GM21737 (cell line): ENCODE results near the gene UGP2.

Experiments
- ATAC-seq: cut with Tn5 transposase; IDR thresholded peaks from one replicate; pipeline ENCODE4 v1.9.1; 2021; ENCODE audit warnings: mild to moderate bottlenecking, moderate library complexity; ENCODE audit not compliant: unreplicated experiment

The UGP2 gene

DNA sequence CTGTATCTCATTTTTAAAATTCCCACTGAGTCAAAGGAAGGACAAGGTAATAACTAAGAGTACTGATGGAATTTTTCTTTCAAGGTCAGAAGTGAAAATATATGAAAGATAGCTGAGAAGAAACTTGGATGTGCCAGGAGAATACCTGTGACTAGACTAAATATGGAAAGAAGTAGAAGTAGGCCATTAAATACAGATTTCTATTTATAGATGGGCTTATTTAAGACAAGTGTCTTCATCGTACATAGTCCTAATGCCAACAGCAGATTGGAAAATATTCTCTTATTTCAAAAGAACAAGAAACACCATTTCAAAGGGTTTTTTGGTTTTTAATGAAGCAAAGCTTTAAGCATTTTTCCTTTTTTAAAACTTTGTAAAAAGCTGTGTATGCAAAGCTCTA is 22.0 kb downstream of the UGP2 start:
- no peak for ATAC-seq

DNA sequence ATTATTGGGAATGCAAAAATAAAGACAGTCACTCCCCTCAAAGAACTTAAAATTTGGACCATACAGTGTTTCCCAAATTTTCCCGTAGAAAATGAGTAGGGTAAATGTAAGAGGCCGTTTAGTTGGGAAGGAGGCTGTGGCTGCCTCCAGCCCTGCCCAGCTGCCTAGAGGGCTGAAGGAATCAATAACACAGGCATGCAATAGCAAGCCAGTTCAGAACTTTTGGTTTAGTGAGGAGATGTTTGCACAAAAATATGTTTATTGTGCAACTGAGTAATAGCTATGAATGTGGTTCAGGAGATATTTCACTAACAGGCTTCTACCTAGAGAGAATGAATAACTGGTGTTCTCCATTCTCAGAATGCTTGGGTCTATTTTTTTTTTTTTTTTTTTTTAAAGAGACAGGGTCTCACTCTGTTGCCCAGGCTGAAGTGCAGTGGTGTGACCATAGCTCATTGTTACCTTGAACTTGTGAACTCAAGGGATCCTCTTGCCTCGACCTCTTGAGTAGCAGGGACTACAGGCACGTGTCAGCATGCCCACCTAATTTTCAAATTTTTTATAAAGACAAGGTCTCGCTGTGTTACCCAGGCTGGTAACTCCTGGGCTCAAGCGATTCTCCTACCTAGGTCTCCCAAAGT is 23.6 kb downstream of the UGP2 start:
- no peak for ATAC-seq

DNA sequence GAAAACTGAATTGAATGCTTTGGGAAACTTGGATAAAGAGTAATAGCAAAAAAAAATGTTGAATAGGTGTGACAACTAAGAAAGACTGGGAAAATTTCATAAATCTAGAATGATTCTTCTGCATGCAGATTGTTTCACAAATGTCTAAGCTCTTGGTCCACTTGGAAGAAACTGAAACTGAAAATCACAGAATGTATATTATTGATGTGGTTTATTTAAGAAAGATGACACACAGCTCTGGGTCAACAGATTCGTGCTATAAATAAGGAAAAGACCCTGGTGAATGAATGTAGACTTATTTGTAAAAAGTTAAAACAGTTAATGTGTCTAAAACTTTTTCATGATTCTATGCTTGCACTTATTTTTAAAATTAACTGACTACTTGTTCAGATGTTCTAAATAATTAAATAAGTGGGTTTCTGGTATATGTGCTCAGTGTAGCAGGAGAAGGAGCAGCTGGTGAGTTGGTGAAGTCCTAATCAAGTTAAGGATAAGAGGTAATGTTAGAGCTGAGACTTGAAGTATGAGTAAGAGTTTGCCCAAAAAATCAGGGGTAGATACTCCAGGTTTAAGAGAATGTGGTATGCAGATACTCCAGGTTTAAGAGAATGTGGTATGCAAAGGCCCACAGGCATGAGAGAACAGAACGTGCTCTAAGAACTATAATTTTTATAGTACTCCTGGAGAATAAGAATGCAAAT is 24.5 kb downstream of the UGP2 start:
- no peak for ATAC-seq

DNA sequence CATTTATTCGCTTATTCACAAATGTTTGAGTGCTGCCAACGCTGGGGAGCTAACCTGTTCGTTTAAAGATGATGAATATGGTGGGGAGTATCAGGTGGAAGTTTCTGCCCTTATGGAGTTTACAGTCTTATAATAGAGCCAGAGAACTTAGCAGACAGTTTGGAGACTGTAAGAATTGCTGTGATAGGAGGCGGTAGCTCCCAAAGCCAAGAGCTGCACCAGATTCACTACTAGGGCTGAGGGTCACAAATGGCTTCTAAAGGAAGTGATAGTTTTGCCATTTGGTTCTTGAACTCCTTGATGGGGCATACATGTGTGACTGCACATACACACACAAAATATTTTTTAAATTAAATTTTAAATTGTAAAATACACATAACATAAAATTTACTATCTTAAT is 29.0 kb downstream of the UGP2 start:
- ATAC-seq = no peak

DNA sequence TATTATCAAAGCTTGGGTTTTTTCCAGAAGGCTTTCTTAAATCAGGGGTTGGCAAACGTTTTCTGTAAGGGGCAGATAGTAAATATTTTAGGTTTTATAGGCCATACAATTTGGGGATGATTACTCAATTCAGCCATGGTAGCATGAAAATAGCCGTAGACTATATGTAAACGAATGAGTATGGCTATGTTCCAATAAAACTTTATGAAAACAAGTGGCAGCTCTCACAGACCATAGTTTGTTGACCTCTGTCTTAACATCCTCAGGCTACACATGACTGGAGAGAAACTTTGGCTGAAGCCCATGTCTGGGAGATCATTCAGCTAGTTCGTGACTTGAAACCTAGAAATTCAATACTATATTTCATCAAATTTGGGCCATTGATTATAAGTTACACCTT is 30.2 kb downstream of the UGP2 start:
- no peak for ATAC-seq

DNA sequence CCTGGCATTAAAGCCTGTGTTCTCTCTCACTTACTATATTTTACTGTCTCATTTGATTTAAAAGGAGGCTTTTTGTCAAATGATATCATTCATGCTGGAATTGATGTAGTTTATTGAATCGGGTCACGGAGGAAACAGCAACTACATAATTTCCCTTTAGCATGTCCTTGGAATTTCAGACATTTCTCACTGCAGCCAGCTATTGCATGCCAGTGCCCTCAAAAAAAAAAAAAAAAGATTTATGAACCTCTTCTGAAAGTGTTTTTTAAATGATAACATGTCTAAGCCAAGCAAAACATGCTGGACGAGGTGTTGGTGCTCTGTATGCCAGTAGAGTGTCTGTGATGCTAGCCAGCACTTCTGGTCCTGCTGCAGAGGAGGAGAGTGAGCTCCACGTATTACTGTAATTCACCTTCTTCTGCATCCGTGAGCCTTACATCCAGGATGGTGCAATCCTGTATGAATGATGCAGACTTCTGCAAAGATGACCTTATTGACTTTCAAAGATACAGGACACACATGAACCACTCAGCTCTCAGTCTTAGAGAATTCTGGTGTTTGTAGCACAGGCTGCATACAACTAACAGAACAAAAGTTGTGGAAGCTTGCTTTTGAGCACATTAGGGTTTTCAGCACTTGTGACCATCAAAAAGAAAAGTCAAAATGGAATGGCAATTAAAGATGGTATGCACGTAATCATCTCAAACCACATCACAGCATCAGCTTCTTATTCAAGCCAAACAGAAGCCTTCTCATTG is 31.1 kb downstream of the UGP2 start:
- no peak for ATAC-seq

DNA sequence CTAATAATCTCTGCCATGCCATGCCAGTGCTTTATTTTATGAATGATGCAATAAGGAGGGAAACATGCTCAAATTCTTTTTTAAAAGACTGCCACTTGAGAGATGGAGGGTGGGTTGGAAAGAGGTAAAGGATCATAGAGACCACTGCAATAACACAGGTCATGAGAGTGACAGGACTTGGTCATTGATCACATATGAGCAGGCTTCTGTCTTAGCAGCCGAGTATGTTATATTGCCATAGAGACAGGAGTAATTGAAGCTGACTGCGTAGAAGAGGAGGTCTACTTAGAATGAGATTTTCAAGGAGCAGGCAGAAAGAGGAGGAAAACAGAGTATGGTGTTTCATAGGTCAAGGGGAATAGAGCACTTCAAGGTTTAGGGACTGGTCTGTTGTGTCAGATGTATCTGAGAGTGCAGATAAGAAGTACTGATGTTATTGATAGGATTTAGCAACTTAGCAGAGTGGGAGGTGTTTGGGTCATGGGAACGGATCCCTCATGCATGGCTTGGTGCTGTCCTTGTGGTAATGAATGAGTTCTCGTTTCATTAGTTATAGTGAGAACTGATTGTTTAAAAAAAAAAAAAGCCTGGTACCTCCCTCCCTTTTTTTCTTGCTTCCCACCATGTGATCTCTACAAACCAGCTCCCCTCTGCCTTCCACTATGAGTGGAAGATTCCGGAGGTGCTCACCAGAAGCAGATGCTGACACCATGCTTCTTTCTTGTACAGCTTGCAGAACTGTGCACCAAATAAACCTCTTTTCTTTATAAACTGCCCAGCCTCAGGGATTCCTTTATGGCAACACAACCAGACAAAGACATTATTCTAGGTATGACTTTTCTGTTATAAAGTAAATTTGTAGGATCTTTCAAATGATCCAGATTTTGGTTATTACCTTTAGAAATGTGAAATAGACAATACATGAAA is 32.8 kb downstream of the UGP2 start:
- no peak for ATAC-seq

DNA sequence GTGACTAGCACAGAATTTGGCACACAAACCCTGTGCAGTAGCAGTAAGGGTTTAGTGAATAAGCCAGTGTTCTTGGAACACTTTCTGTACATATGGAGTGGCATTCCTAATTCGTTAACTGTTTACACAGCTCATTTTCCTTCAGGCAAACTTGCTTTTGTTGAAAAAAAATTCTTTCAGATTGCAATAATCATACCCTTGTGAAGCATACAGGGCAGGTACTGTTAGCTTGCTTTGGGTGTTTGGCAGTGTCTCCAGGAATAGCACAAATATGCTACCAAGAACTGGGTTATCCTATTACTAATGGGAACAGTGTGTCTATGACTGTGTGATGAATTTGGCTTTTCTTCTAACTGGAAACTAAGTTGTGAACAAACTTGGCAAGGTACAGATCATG is 33.4 kb downstream of the UGP2 start:
- ATAC-seq = no peak

DNA sequence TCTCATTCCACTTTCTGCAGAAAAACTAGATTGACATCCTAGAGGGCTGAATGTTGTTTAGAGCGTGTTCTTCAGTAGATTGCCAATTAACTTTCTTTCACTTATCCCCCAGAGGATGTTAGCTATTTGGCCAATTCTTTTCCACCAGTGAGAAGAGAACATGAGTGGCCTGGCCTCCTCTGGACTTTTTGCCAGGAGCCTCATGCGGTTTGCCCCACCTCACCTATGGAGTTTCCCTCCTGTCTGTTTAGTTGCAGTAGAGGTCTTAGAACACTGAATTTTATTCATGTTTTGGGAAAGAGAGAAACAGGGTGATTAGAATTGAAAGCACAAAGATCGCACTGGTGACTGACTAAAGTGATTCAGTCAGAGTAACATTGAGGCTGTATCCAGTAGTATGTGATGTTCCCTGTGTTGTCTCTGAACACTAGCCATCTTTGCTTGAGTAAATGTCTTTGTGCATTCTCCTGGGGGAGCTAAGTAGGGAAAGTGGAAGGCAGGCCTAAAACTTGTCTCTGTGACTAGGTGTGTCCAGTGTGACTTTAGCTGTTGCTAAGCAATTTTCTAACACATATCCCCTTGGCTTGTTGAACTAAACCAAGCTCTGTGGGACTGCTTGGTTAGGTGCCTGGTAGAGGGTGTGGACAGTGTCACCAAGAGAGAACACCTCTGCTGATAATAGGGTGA is 34.0 kb downstream of the UGP2 start:
- no peak for ATAC-seq

DNA sequence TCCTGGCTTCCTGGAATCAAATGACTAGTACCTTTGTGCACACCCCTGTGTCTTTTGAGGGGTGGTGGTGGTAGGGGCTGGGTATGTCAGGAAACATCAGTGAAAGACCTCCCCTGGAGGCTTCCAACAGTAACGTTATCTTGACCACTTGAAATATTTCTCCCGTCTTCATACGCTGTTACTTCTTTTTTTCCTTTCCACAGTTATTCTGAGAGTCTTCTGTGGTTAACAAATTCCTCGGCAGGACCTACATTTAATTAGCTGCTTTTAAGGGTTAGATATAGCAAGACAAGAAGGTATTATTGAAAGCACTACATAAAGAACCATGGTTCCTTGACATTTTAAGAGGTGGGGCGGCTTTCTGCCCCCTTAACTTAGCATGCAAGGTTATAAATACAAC is 34.6 kb downstream of the UGP2 start:
- ATAC-seq = no peak

DNA sequence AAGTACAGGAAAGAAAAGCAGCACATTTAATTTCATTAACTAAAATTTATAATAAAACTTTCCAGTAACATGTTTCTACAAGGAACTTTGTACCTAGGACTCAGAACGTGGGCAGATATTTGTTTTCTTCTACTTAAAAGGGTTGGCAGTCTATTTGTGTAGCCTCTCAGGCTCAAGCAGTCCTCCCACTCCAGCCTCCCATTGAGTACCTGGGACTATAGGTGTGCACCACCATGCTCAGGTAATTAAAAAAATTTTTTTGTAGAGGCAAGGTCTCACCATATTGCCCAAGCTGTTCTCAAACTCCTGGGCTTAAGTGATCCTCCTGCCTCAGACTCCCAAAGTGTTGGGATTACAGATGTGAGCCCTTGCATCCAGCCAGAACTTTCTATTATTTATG is 36.8 kb downstream of the UGP2 start:
- no peak for ATAC-seq

DNA sequence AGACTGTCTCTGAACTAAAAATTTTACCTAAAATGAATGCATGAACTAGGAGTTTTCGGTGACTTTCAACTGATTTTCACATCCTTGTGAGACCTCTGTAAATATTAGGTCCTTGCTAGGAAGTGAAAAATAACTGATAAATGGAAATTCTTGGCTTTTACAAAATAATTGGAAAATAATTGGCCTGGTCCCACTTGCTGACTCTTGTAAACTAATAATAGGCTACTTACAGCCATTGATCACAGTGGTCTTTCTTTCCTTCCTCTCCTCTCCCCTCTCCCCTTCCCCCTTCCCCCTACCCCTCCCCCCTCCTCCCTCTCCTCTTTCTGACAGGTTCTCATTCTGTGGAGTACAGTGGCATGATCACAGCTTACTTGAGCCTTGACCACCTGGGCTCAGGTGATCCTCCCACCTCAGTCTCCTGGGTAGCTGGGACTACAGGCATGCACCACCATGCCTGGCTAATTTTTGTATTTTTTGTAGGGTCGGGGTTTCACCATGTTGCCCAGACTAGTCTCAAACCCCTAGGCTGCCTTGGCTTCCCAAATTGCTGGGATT is 38.3 kb downstream of the UGP2 start:
- no peak for ATAC-seq

DNA sequence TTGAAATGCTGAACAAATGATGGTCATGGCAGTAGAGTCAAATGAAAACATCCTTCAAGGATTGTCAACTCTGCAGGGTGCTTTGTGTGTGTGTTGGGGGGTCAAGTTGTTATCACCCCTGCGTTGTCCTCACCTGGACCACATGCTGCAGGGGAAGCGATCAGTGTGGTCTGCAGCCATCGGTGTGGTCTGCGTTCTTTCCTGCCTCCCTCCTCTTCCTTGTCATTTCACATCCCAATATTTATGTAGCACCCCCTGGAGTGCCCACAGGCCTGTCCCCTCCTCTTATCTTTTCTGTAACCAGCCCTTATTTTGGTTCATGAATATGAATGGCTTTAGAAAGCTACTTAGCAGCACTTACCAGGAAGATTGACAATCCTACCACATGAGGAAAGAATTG is 38.9 kb downstream of the UGP2 start:
- no peak for ATAC-seq

DNA sequence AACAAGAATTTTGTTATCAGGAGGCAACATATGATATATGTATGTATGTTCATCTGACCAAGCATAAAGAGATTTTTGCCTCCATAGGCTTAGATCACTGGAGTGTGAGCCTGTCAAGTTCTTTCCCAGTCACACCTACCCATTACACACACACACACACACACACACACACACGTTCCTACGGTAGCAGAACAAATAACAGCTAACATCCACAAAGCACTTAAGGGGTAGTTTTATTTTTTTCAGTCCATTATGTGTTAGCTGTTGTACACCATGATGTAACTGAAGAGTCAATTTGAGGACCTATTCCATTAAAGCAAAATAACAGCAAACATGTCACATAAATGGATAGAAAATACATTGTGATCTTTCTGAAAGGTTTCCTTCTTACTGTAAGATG is 39.5 kb downstream of the UGP2 start:
- ATAC-seq = no peak

DNA sequence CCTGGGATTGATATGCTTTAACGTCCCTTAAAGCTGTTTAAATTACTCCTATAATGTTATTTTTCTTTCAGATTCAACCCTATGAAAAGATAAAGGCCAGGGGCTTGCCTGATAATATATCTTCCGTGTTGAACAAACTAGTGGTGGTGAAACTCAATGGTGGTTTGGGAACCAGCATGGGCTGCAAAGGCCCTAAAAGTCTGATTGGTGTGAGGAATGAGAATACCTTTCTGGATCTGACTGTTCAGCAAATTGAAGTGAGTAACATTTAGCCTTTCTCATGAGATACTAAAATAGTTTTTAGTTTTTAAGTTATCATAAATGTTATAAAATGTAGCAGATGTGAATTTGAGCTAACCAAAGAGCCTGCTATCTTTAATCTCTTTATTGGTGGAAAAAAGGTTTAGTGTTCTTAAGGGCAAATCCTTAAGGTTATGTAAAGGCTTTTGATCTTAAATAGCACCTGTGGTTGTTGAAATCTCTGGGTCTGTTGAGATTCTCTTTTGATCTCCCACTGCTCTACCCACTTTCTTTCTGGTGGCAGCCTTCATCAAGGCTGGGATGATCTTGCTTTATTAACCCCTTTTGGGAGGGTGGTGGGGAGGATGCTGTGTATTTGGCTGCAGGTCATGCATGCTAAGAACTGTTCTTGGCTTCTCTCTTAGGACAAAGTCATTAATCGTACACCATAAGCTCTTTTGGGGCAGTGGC is 40.9 kb downstream of the UGP2 start:
- no peak for ATAC-seq

DNA sequence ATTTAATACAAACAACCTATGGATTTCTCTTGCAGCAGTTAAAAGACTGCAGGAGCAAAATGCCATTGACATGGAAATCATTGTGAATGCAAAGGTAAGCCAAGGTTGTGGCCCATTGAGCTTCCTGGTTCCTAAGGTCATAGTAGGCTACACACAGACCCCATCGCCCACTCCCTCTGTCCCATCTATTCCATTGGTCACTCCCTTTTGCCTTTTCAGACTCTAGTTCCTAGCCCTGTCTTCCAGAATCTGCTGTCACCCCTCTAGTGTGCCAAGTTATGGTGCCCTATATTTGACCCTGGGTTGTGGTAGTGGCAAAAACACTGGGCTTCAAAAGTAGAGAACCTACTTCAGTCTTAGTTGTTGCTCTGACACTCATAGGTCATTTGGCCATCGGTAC is 44.7 kb downstream of the UGP2 start:
- no peak for ATAC-seq

DNA sequence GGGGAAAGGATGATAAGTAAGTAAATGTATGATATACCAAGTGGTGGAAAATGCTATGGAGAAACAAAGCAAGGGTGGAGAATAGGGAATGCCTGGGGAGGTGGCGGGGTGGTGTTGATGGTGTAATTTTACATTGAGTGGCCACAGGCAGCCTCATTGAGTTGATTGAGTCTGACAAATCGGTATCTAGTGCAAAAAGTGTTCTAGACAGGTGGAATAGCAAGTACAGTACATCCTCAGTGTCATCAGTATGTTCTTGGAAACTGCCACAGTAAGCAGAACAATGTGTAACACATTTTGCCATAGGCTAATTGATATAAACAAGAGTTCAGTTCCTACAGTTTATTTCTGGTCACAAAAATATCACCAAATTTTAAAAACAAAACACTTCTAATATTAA is 46.4 kb downstream of the UGP2 start:
- ATAC-seq = no peak

DNA sequence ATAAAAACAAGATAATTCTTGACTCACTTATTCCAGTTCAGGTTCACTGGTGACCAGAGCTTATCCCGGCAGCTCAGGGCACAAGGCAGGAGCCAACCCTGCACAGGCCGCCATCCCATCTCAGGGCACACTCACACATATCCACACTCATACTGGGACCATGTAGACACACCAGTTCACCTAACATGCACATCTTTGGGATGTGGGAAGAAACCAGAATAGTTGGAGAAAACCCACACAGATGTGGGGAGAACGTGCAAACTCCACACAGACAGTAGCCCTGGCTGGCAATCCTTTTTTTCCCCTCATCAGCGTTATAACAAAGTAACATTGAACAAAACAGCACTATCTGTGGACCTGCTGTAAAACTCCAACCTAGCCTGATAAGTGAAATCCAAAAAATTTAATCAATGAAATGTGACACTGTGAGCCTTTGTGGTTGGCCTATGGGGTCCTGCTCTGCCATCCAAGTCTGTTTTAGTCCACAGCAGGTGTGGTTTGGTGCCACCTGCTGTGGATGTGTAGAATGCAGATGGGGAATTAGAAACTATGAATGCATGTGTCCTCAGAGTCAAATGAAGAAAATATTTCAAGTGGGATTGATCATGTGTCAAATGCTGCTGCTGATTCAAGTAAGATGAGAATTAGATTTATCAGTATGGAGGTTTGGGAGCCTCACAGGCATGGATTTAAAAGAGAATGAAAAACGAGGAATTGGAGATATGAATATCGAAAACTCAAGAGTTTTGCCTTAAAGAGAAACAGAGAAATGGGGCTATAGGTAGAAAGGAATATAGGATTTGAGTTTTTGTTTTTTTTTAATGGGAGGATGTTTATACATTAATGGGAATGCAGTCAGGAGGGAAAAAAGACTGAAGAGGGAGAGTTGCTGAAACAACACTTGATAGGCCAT is 47.0 kb downstream of the UGP2 start:
- ATAC-seq = no peak

DNA sequence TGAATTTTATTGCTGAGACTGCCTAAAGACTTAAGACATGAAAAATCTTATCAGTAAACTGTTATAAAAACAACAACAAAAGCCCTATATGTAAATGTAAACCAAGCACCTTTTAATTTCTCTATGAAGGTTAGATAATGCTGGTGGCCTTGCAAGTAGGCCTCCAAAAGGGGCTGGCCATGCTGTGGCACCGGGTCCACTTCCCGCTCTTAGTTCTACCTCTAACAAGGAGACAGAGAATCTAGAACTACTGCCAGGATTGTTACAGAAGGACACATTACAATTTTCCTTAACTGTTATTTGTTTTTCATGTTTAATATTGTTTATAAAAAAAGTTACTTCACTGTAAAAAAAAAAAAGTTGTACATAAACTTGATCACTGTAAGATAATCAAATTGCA is 49.0 kb downstream of the UGP2 start:
- no peak for ATAC-seq
